Measurements from ENCODE around the gene PHGDH. TPM values are rescaled to one million over a fixed set of nuclear protein-coding genes. Genes with fewer than 3 reads are reported as not detected.

PHGDH gene
- total and polyA plus RNA-seq, 2 donors (not counting 3 experiments of a cell fraction or from before 2014, with no cell fraction given): 37.9 to 120 TPM

GRCh38 chr1:119742677-119743076 lies 30.9 kb downstream of the PHGDH start:
- Histone ChIP-seq H4K20me1 (replicated peaks; ENCODE audit: control insufficient read depth, extremely low read depth, insufficient read depth, low read length) (no peaks in the 10 kb centered on the region), H3K9me1 (replicated peaks; ENCODE audit: control insufficient read depth, extremely low read depth, insufficient read depth, low read length) (no peaks in the 10 kb centered on the region), H3K9ac (replicated peaks; ENCODE audit: extremely low read depth, insufficient read depth, low read length) (no peak overlapping the region), H3K27ac (ENCODE audit: insufficient read depth, low read depth, low read length) (no peak overlapping the region), H2AFZ (ENCODE audit: low read depth, low read length) (no peak overlapping the region), H3K79me2 (ENCODE audit: control insufficient read depth, insufficient read depth, low read length) (no peaks in the 10 kb centered on the region), H3K9me3 (replicated peaks; ENCODE audit: control insufficient read depth, insufficient read depth, low read length) (no peaks in the 10 kb centered on the region), H3K4me3 (replicated peaks in 1 of 3; ENCODE audit: insufficient read depth in 1 of 3, low read depth in 1 of 3, low read length in 3 of 3) (no peak overlapping the region), H3K36me3 (ENCODE audit: control insufficient read depth in 2 of 2, extremely low read depth in 1 of 2, insufficient read depth in 2 of 2, low read length in 2 of 2) (no peaks in the 10 kb centered on the region), H3K4me2 (ENCODE audit: insufficient read depth, low read length) (no peak overlapping the region), H3K27me3 (ENCODE audit: control insufficient read depth in 2 of 2, insufficient read depth in 2 of 2, low read length in 2 of 2) (no peaks in the 10 kb centered on the region), H3K4me1 (ENCODE audit: control insufficient read depth, extremely low read depth, insufficient read depth, low read length) (no peaks in the 10 kb centered on the region)
- intact Hi-C loops (cut with micrococcal nuclease): no loop called here
- ChIA-PET CTCF (interaction anchor here (1.1 to 3.6 kb wide), 5 partner anchors 12 to 142 kb away, joined by 3 to 28 read pairs (median 6); partner anchors contain the start of gene PHGDH), POLR2A (no interaction called here)
- no TSS peak for BruUV-seq (replicated peaks)
- dilution Hi-C loops (cut with MboI; ENCODE audit: extremely low pct_ligation_motif_present, low sequenced_read_pairs): no loop called here
- TF ChIP-seq, protein P1, sequence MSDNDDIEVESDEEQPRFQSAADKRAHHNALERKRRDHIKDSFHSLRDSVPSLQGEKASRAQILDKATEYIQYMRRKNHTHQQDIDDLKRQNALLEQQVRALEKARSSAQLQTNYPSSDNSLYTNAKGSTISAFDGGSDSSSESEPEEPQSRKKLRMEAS (IDR thresholded peaks at IDR 0.05; ENCODE audit: insufficient read depth, insufficient read length): no peak
- no peak for TF ChIP-seq CTCF (IDR thresholded peaks at IDR 0.05; ENCODE audit: extremely low read depth in 1 of 2, insufficient read depth in 1 of 2, low read depth in 1 of 2, low read length in 2 of 2)
- no peak for TF ChIP-seq GATA2 (IDR thresholded peaks at IDR 0.05; ENCODE audit: insufficient read depth, insufficient read length, low read depth, low read length)
- TF ChIP-seq MYC (IDR thresholded peaks at IDR 0.05; ENCODE audit: low read depth, low read length): no peak
- FAIRE-seq (no peak), DNase-seq (ENCODE audit: low read depth, low spot score) (no peak)

DNA sequence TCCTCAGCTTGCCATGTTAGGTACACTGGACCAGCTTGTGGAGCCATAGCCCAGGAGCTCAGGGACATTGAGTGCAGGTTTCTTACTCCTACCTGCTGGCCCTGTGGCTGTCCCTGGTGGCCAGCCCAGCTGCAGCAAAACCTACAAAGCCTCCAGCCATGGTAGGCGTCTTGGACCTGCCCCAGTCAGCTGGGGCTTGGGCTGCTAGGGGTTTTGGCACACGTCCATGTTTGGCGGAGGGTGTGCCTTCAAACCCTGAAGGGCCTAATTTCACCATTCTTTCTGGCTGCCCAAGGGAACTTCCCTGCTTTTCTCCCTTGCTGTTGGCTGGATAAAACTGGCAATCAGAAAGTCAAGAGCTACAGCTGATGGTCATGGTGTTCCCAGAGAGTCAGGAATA lies 31.6 kb downstream of the PHGDH start:
- TF ChIP-seq MYC (IDR thresholded peaks at IDR 0.05; ENCODE audit: low read depth, low read length): no peak
- no peak for TF ChIP-seq EZH2 (IDR thresholded peaks at IDR 0.05; ENCODE audit: borderline replicate concordance, low read depth, low read length, severe bottlenecking)
- no peak for TF ChIP-seq JUN (IDR thresholded peaks at IDR 0.05; ENCODE audit: borderline replicate concordance, insufficient read depth, insufficient read length, low read depth)
- TF ChIP-seq, protein P1 (IDR thresholded peaks at IDR 0.05; ENCODE audit: insufficient read depth, insufficient read length): no peak
- TF ChIP-seq GATA2 (IDR thresholded peaks at IDR 0.05; ENCODE audit: insufficient read depth, insufficient read length, low read depth, low read length): no peak
- TF ChIP-seq FOS (IDR thresholded peaks at IDR 0.05; ENCODE audit: borderline replicate concordance, insufficient read depth, low read length): no peak
- TF ChIP-seq CTCF (IDR thresholded peaks at IDR 0.05; ENCODE audit: extremely low read depth in 1 of 2, insufficient read depth in 1 of 2, low read depth in 1 of 2, low read length in 2 of 2): no peak
- H3K27ac ChIP-seq (ENCODE audit: insufficient read depth, low read depth, low read length): no peak overlapping the region
- POLR2A ChIA-PET: no interaction called here
- H3K36me3 ChIP-seq (ENCODE audit: control insufficient read depth in 2 of 2, extremely low read depth in 1 of 2, insufficient read depth in 2 of 2, low read length in 2 of 2): no peaks in the 10 kb centered on the region
- intact Hi-C loops (cut with micrococcal nuclease) (no loop called here), dilution Hi-C loops (cut with MboI; ENCODE audit: extremely low pct_ligation_motif_present, low sequenced_read_pairs) (no loop called here)
- H3K27me3 ChIP-seq (ENCODE audit: control insufficient read depth in 2 of 2, insufficient read depth in 2 of 2, low read length in 2 of 2): no peaks in the 10 kb centered on the region
- H3K79me2 ChIP-seq (ENCODE audit: control insufficient read depth, insufficient read depth, low read length): no peaks in the 10 kb centered on the region
- no peaks in the 10 kb centered on the region for H3K4me1 ChIP-seq (ENCODE audit: control insufficient read depth, extremely low read depth, insufficient read depth, low read length)
- no peaks in the 10 kb centered on the region for H4K20me1 ChIP-seq (replicated peaks; ENCODE audit: control insufficient read depth, extremely low read depth, insufficient read depth, low read length)
- BruUV-seq (replicated peaks): no TSS peak
- H3K4me2 ChIP-seq (ENCODE audit: insufficient read depth, low read length): no peak overlapping the region
- H3K9me1 ChIP-seq (replicated peaks; ENCODE audit: control insufficient read depth, extremely low read depth, insufficient read depth, low read length): no peaks in the 10 kb centered on the region
- CTCF ChIA-PET: interaction anchor here (0.7 to 3.6 kb wide), 24 partner anchors 8 to 193 kb away, joined by 3 to 28 read pairs (median 4); partner anchors contain the start of genes PHGDH and REG4
- DNase-seq (ENCODE audit: low read depth, low spot score) (no peak), FAIRE-seq (no peak)
- no peak overlapping the region for H2AFZ ChIP-seq (ENCODE audit: low read depth, low read length)
- H3K4me3 ChIP-seq (replicated peaks in 1 of 3; ENCODE audit: insufficient read depth in 1 of 3, low read depth in 1 of 3, low read length in 3 of 3): no peak overlapping the region
- no peak overlapping the region for H3K9ac ChIP-seq (replicated peaks; ENCODE audit: extremely low read depth, insufficient read depth, low read length)
- no peaks in the 10 kb centered on the region for H3K9me3 ChIP-seq (replicated peaks; ENCODE audit: control insufficient read depth, insufficient read depth, low read length)
